Peyer's patch (tissue), 4 donors: ENCODE measurements around the gene FREM3. TPM values are rescaled to one million over a fixed set of nuclear protein-coding genes. Genes with fewer than 3 reads are reported as not detected.

ENCODE experiments used
- DNase-seq, 3 donors: peaks; one replicate each; pipeline ENCODE4 v3.0.0-alpha.2; 2017 to 2019
- H3K27ac ChIP-seq, 4 donors: fragments of 200-600 bp; sonication (generic); one replicate each; pipeline ENCODE4 v1.5.1; 2016 to 2019
- H3K27me3 ChIP-seq, 2 donors: fragments of 200-600 bp; sonication (generic); one replicate each; pipeline ENCODE4 v1.5.1; 2019
- H3K36me3 ChIP-seq, 3 donors: fragments of 200-600 bp; sonication (generic); one replicate each; pipeline ENCODE4 v1.5.1; 2016 to 2019
- H3K4me1 ChIP-seq, 4 donors: fragments of 200-600 bp; sonication (generic); one replicate each; pipeline ENCODE4 v1.5.1; 2016 to 2019
- H3K4me3 ChIP-seq, 4 donors: fragments of 200-600 bp; sonication (generic); 1 replicate in 3 of 4; 2 replicates in 1 of 4; pipeline ENCODE4 v1.5.1; 2016 to 2019; ENCODE audit warnings: mild to moderate bottlenecking in 1 of 4
- H3K9me3 ChIP-seq, 4 donors: fragments of 200-600 bp; sonication (generic); one replicate each; pipeline ENCODE4 v1.5.1; 2016 to 2019; ENCODE audit warnings: mild to moderate bottlenecking in 1 of 4
- POLR2A ChIP-seq, 2 donors: fragments of 450-650 bp; IDR thresholded peaks; one replicate each; pipeline ENCODE4 v1.5.1; 2017; ENCODE audit warnings: antibody characterized with exemption in 2 of 2, mild to moderate bottlenecking in 2 of 2, moderate library complexity in 2 of 2
- total RNA-seq, 4 donors: library from RNA; depleted of rRNA; stranded (reverse); fragments of >200 nt; gene quantifications; one replicate each; pipeline ENCODE4 v1.1.0, GENCODE V29; 2016
- TF ChIP-seq, protein P1 (sequence below), 6 experiments: fragments of 450-650 bp in 4 of 6; fragments of 200-600 bp in 2 of 6; sonication (generic) in 1 of 6; IDR thresholded peaks; one replicate each; pipeline ENCODE4 v1.5.1; 2017 to 2019; ENCODE audit warnings: antibody characterized with exemption in 6 of 6, mild to moderate bottlenecking in 3 of 6, moderate library complexity in 1 of 6

The FREM3 gene
- total RNA-seq, 4 donors from 2014 or later: 0.83 TPM; not detected in 3

DNA sequence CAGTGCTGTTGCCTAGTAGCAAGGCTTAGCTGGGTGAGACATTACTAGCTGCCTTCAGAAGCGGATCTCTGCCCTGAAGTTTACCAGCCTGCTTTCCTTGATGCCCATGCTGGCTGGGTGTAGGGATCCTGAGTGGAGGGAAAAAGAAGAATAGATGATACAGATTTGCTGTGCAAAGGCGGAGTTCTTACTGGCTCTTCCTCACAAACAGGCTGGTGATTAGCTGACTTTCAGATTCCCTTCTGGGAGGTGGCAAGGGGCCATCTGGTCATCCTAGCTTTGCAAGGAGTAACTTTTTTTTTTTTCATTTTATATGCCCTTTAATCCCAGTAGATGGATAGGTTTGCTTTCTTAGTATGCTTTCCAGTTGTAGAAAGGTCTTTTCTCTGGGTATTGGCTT lies 142.2 kb downstream of the FREM3 start:
- no peaks in the 10 kb centered on the region for H3K9me3 ChIP-seq
- DNase-seq: no peak
- no peaks in the 10 kb centered on the region for H3K27me3 ChIP-seq
- no peak overlapping the region for H3K27ac ChIP-seq
- TF ChIP-seq POLR2A (IDR thresholded peaks at IDR 0.05): no peak
- H3K4me1 ChIP-seq: peaks cover 0 to 6% (median 0%) of the 10 kb centered on the region in 4 donors
- peaks cover 0 to 13% (median 0%) of the 10 kb centered on the region in 3 donors for H3K36me3 ChIP-seq
- H3K4me3 ChIP-seq: no peak overlapping the region

DNA sequence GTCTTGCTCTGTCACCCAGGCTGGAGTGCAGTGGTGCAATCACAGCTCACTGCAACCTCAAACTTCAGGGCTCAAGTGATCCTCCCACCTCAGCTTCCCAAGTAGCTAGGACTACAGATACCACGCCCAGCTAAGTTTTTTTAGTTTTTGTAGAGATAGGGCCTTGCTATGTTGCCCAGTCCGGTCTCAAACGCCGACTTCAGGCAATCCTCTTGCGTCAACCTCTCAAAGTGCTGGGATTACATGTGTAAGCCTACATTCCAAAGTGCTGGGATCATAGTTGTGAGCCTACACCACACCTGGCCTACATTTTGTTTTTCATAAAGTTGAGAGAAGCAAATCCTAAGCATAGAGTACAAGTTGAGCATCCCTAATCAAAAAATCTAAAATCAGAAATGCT lies 144.8 kb downstream of the FREM3 start:
- Histone ChIP-seq H3K4me1 (peaks cover 0 to 6% (median 0%) of the 10 kb centered on the region in 4 donors), H3K4me3 (no peak overlapping the region), H3K9me3 (no peaks in the 10 kb centered on the region), H3K27me3 (no peaks in the 10 kb centered on the region), H3K36me3 (peaks cover 0 to 34% (median 0%) of the 10 kb centered on the region in 3 donors), H3K27ac (no peak overlapping the region)
- TF ChIP-seq, protein P1, sequence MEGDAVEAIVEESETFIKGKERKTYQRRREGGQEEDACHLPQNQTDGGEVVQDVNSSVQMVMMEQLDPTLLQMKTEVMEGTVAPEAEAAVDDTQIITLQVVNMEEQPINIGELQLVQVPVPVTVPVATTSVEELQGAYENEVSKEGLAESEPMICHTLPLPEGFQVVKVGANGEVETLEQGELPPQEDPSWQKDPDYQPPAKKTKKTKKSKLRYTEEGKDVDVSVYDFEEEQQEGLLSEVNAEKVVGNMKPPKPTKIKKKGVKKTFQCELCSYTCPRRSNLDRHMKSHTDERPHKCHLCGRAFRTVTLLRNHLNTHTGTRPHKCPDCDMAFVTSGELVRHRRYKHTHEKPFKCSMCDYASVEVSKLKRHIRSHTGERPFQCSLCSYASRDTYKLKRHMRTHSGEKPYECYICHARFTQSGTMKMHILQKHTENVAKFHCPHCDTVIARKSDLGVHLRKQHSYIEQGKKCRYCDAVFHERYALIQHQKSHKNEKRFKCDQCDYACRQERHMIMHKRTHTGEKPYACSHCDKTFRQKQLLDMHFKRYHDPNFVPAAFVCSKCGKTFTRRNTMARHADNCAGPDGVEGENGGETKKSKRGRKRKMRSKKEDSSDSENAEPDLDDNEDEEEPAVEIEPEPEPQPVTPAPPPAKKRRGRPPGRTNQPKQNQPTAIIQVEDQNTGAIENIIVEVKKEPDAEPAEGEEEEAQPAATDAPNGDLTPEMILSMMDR (IDR thresholded peaks at IDR 0.05): no peak
- no peak for TF ChIP-seq POLR2A (IDR thresholded peaks at IDR 0.05)
- no peak for DNase-seq

DNA sequence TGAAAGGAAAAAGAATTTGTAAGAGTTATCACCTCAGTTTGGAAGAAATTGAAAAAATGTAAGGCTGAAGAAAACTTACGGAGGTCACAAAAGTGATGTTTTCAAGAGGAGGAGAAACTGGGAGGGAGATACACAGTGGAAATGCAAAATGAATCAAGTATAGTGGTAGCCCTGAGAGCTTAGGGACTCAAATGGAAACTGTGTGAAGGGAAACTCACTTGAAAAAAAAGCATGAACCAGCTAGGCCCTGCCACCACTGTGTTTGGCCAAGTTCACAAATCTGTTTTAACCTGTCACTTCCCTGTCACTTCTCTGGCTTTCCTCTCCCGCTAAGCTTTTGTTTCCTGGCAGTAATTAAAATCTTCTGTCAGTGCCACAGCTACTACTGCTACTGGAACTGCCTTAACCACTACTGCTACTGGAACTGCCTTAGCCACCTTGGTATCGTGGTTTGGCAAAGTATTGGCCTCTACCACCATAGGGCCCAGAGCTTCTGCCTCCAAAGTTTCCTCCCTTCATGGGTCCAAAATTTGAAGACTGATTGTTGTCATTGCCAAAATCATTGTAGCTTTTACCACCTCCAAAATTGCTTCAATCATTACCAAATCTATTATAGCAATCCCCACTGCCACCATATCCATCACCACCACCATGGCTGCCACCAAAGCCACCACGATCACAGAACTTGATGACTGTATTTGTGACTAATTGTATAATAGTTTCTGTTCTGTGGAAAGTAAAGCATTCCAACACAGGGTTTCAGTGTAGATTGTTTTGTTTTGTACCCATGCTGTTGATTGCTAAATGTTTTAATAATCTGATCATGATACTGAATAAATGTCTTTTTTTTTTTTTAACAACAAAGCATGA lies 145.5 kb downstream of the FREM3 start:
- TF ChIP-seq, protein P1 (IDR thresholded peaks at IDR 0.05): no peak
- no peak for TF ChIP-seq POLR2A (IDR thresholded peaks at IDR 0.05)
- H3K27me3 ChIP-seq: no peaks in the 10 kb centered on the region
- no peak overlapping the region for H3K4me3 ChIP-seq
- no peak overlapping the region for H3K27ac ChIP-seq
- H3K36me3 ChIP-seq: peaks cover 0 to 40% (median 0%) of the 10 kb centered on the region in 3 donors
- no peaks in the 10 kb centered on the region for H3K9me3 ChIP-seq
- peaks cover 0 to 6% (median 0%) of the 10 kb centered on the region in 4 donors for H3K4me1 ChIP-seq
- DNase-seq: no peak

DNA sequence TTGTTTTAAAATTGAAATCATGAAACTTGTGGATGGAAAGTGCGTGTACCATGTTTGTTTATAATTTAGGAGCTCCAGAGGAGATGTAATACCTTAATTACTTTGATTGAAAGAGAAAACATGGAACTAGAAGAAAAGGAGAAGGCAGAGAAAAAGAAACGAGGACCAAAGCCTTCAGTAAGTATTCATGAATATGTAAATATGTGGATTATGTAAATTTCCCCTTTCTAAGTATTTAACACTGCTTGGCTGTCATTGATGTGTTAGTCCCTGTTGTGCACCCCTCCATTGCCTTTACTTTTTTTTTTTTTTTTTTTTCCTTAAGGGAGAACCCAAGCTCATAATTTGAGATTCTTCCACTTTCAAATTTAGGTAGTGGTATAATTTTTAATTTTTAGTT lies 150.5 kb downstream of the FREM3 start:
- Histone ChIP-seq H3K4me3 (no peak overlapping the region), H3K9me3 (no peaks in the 10 kb centered on the region), H3K4me1 (no peaks in the 10 kb centered on the region), H3K27ac (no peak overlapping the region), H3K27me3 (no peaks in the 10 kb centered on the region), H3K36me3 (peaks cover 0 to 87% (median 0%) of the 10 kb centered on the region in 3 donors)
- TF ChIP-seq, protein P1 (IDR thresholded peaks at IDR 0.05): no peak
- TF ChIP-seq POLR2A (IDR thresholded peaks at IDR 0.05): no peak
- no peak for DNase-seq

DNA sequence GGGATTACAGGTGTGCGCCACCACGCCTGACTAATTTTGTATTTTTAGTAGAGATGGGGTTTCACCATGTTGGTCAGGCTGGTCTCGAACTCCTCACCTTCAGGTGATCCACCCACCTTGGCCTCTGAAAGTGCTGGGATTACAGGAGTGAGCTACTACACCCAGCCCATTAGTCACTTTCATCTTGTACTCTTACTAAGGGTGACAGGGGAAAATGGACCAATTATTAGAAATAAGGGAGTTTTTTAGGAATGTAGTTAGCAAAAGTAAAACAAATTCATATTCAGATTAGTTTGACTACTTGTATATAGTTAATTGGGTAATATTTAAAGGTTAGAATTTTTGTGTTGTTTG lies 160.8 kb downstream of the FREM3 start:
- DNase-seq: no peak
- H3K4me3 ChIP-seq: no peak overlapping the region
- no peaks in the 10 kb centered on the region for H3K27me3 ChIP-seq
- H3K9me3 ChIP-seq: no peaks in the 10 kb centered on the region
- H3K36me3 ChIP-seq: peaks cover 0 to 100% (median 0%) of the 10 kb centered on the region in 3 donors
- no peaks in the 10 kb centered on the region for H3K4me1 ChIP-seq
- no peak for TF ChIP-seq POLR2A (IDR thresholded peaks at IDR 0.05)
- TF ChIP-seq, protein P1 (IDR thresholded peaks at IDR 0.05): no peak
- no peak overlapping the region for H3K27ac ChIP-seq

DNA sequence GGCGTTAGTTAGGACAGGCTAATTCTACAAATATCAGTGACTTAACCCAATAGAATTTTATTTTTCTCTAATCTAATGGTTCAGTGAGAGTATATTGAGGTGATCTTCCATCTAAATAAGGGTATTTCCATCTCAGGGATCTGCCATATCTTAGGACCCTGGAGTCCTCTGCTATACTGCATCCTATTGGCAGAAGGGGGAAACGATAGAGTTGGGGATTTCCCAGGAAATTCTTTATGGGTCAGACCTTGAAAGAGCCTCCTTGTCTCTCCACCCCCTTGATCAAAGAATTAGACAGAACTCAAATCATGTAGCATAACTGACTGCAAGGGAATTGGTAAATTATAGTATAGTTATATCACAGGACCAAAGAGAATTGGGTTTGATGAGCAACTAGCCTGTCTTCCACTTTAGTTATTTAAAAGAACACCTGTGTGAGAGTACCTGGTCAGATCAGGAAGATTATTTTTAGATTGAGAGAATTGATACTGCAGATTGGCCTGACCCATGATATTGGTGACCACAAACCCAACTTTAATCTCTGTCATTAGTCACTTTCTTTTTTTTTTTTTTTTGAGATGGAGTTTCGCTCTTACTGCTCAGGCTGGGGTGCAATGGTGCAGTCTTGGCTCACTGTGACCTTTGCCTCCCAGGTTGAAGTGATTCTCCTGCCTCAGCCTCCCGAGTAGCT lies 161.4 kb downstream of the FREM3 start:
- no peaks in the 10 kb centered on the region for H3K27me3 ChIP-seq
- peaks cover 0 to 100% (median 0%) of the 10 kb centered on the region in 3 donors for H3K36me3 ChIP-seq
- no peak overlapping the region for H3K27ac ChIP-seq
- H3K4me1 ChIP-seq: no peaks in the 10 kb centered on the region
- H3K4me3 ChIP-seq: no peak overlapping the region
- no peaks in the 10 kb centered on the region for H3K9me3 ChIP-seq
- TF ChIP-seq, protein P1 (IDR thresholded peaks at IDR 0.05): no peak
- TF ChIP-seq POLR2A (IDR thresholded peaks at IDR 0.05): no peak
- no peak for DNase-seq
